Measurements from ENCODE around the gene SLC26A6. TPM values are rescaled to one million over a fixed set of nuclear protein-coding genes. Genes with fewer than 3 reads are reported as not detected.
A peak's percentile ranks its signal among the peaks of the same experiment; 100 is the strongest.

The SLC26A6 gene
- total RNA-seq, 1 experiment from 2014 or later: 47.4 TPM

DNA sequence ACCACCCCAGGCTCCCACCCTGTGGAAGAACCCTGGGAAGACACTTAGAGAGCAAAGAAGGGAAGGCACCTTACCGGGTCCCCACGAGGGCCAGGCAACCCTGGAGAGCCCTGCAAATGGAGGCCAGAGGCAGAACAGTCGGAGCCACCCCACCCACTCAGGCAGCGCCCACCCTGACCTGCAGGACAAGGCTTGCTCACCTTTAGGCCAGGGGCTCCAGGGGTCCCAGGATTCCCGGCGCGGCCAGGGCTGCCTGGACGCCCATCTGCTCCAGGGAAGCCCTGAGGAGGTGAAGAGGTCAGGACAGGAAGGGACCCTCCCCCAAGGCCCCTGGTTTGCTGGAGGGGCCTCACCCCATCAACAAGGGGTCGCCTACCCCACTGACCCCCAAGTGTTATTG lies 50.4 kb downstream of the SLC26A6 start:
- POLR2A ChIA-PET: interaction anchor here (0.8 kb wide), 1 partner anchor 17 kb away, joined by 3 read pairs; no protein-coding TSS in a partner anchor
- no TSS peak for BruUV-seq (replicated peaks)
- H3K27ac Mint-ChIP-seq (ENCODE audit: low read depth, unreplicated experiment): no peak overlapping the region

DNA sequence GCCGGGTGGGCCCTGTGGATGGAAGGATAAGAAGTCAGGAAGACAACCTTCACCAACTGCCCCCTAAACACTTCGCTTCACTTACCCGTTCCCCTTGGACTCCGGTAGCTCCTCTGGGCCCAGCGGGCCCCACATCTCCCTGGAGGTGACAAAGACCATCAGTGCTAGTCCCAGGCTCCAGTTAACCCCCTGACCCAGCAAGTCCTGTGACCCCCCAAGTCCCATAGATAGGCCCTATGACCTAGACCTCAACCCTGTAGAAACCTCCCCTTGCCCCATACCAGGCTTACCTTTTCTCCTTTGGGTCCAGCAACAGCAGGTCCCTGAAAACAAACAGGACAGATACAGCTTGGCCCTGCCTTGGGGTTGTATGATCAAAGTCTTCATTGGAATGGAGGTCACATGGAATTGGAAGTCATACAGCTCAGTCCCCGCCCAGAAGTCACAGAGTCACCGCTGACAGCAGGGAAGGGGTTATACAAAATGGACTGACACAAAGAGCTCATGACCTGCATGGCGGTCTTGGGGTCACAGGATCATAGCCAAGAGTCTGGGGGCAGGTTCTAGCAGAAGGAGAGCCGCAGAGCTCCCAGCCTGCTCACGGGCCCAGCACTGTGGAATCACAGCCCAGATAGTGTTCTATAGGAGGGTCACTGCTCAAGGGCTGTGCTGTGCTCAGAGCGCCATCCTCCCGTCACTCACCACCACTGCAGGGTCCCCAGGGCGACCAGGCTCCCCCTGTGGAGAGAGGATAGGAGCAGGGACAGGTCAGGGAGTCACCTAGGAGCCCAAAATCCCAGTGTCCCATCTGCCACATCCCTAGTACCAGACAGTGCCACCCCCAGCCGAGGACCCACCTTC lies 53.4 kb downstream of the SLC26A6 start:
- intact Hi-C loops (cut with micrococcal nuclease): no loop called here
- H3K9me3 Mint-ChIP-seq (ENCODE audit: unreplicated experiment): no peaks in the 10 kb centered on the region
- no peaks in the 10 kb centered on the region for H3K27me3 Mint-ChIP-seq (ENCODE audit: insufficient read depth, unreplicated experiment)
- peak overlapping the region; percentile 51 for H3K27ac Mint-ChIP-seq (ENCODE audit: low read depth, unreplicated experiment)
- CTCF ChIA-PET: interaction anchor here (0.5 to 0.8 kb wide), 3 partner anchors 16 to 177 kb away, joined by 3 read pairs; no protein-coding TSS in a partner anchor
- H3K36me3 Mint-ChIP-seq (ENCODE audit: insufficient read depth, unreplicated experiment): peaks cover 49% of the 10 kb centered on the region
- TF ChIP-seq, protein P1, sequence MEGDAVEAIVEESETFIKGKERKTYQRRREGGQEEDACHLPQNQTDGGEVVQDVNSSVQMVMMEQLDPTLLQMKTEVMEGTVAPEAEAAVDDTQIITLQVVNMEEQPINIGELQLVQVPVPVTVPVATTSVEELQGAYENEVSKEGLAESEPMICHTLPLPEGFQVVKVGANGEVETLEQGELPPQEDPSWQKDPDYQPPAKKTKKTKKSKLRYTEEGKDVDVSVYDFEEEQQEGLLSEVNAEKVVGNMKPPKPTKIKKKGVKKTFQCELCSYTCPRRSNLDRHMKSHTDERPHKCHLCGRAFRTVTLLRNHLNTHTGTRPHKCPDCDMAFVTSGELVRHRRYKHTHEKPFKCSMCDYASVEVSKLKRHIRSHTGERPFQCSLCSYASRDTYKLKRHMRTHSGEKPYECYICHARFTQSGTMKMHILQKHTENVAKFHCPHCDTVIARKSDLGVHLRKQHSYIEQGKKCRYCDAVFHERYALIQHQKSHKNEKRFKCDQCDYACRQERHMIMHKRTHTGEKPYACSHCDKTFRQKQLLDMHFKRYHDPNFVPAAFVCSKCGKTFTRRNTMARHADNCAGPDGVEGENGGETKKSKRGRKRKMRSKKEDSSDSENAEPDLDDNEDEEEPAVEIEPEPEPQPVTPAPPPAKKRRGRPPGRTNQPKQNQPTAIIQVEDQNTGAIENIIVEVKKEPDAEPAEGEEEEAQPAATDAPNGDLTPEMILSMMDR (IDR thresholded peaks at IDR 0.05; ENCODE audit: unreplicated experiment): no peak
- H3K4me1 Mint-ChIP-seq (ENCODE audit: insufficient read depth, unreplicated experiment): no peaks in the 10 kb centered on the region
- POLR2A ChIA-PET: interaction anchor here (1.1 kb wide), 1 partner anchor 20 kb away, joined by 3 read pairs; no protein-coding TSS in a partner anchor
- H3K4me3 Mint-ChIP-seq (ENCODE audit: unreplicated experiment): no peak overlapping the region
- BruUV-seq (replicated peaks): no TSS peak
- DNase-seq (ENCODE audit: unreplicated experiment): no peak

More for the DNA sequence above, 50.4 kb downstream of the SLC26A6 start:
- Mint-ChIP-seq H3K27me3 (ENCODE audit: insufficient read depth, unreplicated experiment) (no peaks in the 10 kb centered on the region), H3K36me3 (ENCODE audit: insufficient read depth, unreplicated experiment) (peaks cover 54% of the 10 kb centered on the region), H3K4me3 (ENCODE audit: unreplicated experiment) (no peak overlapping the region), H3K4me1 (ENCODE audit: insufficient read depth, unreplicated experiment) (peaks cover 7% of the 10 kb centered on the region), H3K9me3 (ENCODE audit: unreplicated experiment) (no peaks in the 10 kb centered on the region)
- TF ChIP-seq, protein P1 (IDR thresholded peaks at IDR 0.05; ENCODE audit: unreplicated experiment): no peak
- intact Hi-C loops (cut with micrococcal nuclease): no loop called here
- CTCF ChIA-PET: interaction anchor here (1.2 kb wide), 1 partner anchor 26 kb away, joined by 5 read pairs; no protein-coding TSS in a partner anchor
- no peak for DNase-seq (ENCODE audit: unreplicated experiment)

DNA sequence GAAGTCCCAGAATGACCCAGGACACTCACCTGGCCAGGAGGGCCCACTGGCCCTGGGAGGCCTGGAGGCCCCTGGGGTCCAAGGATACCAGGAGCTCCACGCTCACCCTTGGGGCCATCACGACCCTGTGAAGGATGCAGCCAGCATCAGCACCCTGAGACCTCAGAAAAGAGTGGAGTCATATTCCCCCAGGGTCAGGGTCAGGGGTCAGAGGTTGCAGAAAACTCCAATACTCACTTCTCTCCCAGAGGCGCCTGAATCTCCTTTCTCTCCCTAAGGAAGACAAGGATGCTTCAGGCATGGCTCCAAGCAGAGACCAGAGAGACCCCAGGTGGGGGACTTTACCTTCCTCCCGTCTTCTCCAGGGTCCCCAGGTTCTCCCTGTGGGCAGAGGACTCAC lies 58.6 kb downstream of the SLC26A6 start:
- intact Hi-C loops (cut with micrococcal nuclease): no loop called here
- no peaks in the 10 kb centered on the region for H3K4me1 Mint-ChIP-seq (ENCODE audit: insufficient read depth, unreplicated experiment)
- H3K27ac Mint-ChIP-seq (ENCODE audit: low read depth, unreplicated experiment): no peak overlapping the region
- CTCF ChIA-PET: no interaction called here
- TF ChIP-seq, protein P1 (IDR thresholded peaks at IDR 0.05; ENCODE audit: unreplicated experiment): no peak
- no peak overlapping the region for H3K4me3 Mint-ChIP-seq (ENCODE audit: unreplicated experiment)
- BruUV-seq (replicated peaks): no TSS peak
- POLR2A ChIA-PET: interaction anchor here (0.9 to 1.0 kb wide), 2 partner anchors 10 to 87 kb away, joined by 3 read pairs; no protein-coding TSS in a partner anchor
- H3K27me3 Mint-ChIP-seq (ENCODE audit: insufficient read depth, unreplicated experiment): no peaks in the 10 kb centered on the region
- H3K9me3 Mint-ChIP-seq (ENCODE audit: unreplicated experiment): no peaks in the 10 kb centered on the region
- peaks cover 36% of the 10 kb centered on the region for H3K36me3 Mint-ChIP-seq (ENCODE audit: insufficient read depth, unreplicated experiment)
- DNase-seq (ENCODE audit: unreplicated experiment): no peak

Small RNAs within 50 kb of the gene (microRNA-seq; reads per million reads assigned to microRNA genes)
- gene MIR4793: not detected
- not detected for gene MIR711

Other genes starting within 250 kb of the SLC26A6 start
- 90.0 and 101 TPM in 2 replicates for gene PLXNB1, start 205.4 kb downstream of the SLC26A6 start, total RNA-seq (2022)
- 31.9 and 32.5 TPM in 2 replicates for gene CCDC51, start 195.3 kb downstream of the SLC26A6 start, total RNA-seq (2022)
- gene TMA7, start 195.2 kb downstream of the SLC26A6 start, total RNA-seq (2022): 356 and 372 TPM in 2 replicates
- 8.6 and 9.1 TPM in 2 replicates for gene ATRIP, start 188.7 kb downstream of the SLC26A6 start, total RNA-seq (2022)
- gene SHISA5, start 131.3 kb downstream of the SLC26A6 start, total RNA-seq (2022): 131 and 170 TPM in 2 replicates
- 3.4 and 4.6 TPM in 2 replicates for gene PFKFB4, start 78.7 kb downstream of the SLC26A6 start, total RNA-seq (2022)
- 1.5 and 3.8 TPM in 2 replicates for gene UCN2, start 71.7 kb downstream of the SLC26A6 start, total RNA-seq (2022)
- gene COL7A1, start 40.1 kb downstream of the SLC26A6 start, total RNA-seq (2022): 44.2 and 60.5 TPM in 2 replicates
- gene UQCRC1, start 25.8 kb downstream of the SLC26A6 start, total RNA-seq (2022): 383 and 413 TPM in 2 replicates
- not detected in 2 replicates for gene TMEM89, start 13.7 kb downstream of the SLC26A6 start, total RNA-seq (2022)
- gene CELSR3, start 27.4 kb upstream of the SLC26A6 start, total RNA-seq (2022): 17.6 and 21.5 TPM in 2 replicates
- gene NCKIPSD, start 50.5 kb upstream of the SLC26A6 start, total RNA-seq (2022): 23.8 and 26.9 TPM in 2 replicates
- gene IP6K2, start 81.8 kb upstream of the SLC26A6 start, total RNA-seq (2022): 99.3 and 117 TPM in 2 replicates
- gene PRKAR2A, start 212.4 kb upstream of the SLC26A6 start, total RNA-seq (2022): 51.3 and 61.3 TPM in 2 replicates

All from MCF 10A (cell line).